ENCODE results near the gene CRYZ. TPM values are rescaled to one million over a fixed set of nuclear protein-coding genes. Genes with fewer than 3 reads are reported as not detected.

Gene CRYZ
- total RNA-seq = 60.0 and 83.3 TPM in 2 replicates

GRCh38 chr1:74732960-74733603, at the start of gene CRYZ, which contains the start of gene TYW3:
Gene CRYZ, minus strand, starts transcription at chr1:74733050. Its CDS starts 8,229 bp downstream, at chr1:74724821.
Gene TYW3, plus strand, starts transcription at chr1:74733152. Its CDS starts 93 bp downstream, at chr1:74733245.

GRCh38 chr1:74673351-74674111, 59.3 kb downstream of the CRYZ start, which contains the start of gene ERICH3:
Gene ERICH3, minus strand, starts transcription at chr1:74673792. Its CDS starts 273 bp downstream, at chr1:74673519.

Other genes with a start within 250 kb of the CRYZ start
- not detected in 2 replicates for gene LRRC53, start 220.4 kb downstream of the CRYZ start, total RNA-seq
- gene ERICH3, start 59.3 kb downstream of the CRYZ start, total RNA-seq = not detected in 2 replicates
- 4.8 and 6.7 TPM in 2 replicates for gene TYW3, start 102 bp upstream of the CRYZ start, total RNA-seq